ENCODE results near the gene ADAMTS17. TPM values are rescaled to one million over a fixed set of nuclear protein-coding genes. Genes with fewer than 3 reads are reported as not detected.

The ADAMTS17 gene
- total RNA-seq, 1 experiment from 2014 or later, result 4.2 TPM

DNA sequence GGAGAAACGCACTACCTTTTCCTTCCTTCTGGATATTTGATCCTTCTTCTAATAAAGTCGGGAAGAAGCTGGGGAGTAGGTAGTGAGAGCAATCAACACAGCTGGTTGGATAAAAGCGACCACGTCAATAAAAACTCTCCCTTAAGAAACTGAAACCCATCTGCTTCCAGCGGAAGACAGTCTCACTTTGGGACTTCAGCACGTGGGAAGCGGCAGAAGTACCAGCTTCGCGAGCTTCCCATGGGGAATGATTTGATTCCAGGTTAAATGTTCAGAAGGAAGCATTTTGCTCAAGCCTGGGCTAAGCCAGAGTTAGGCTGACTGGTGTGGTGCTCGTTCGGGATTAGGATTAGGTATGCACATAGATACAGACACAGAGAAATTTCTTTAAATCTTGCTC lies 346.2 kb downstream of the ADAMTS17 start (continued):
- TF ChIP-seq, protein P1, sequence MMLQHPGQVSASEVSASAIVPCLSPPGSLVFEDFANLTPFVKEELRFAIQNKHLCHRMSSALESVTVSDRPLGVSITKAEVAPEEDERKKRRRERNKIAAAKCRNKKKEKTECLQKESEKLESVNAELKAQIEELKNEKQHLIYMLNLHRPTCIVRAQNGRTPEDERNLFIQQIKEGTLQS (IDR thresholded peaks at IDR 0.05), result no peak

DNA sequence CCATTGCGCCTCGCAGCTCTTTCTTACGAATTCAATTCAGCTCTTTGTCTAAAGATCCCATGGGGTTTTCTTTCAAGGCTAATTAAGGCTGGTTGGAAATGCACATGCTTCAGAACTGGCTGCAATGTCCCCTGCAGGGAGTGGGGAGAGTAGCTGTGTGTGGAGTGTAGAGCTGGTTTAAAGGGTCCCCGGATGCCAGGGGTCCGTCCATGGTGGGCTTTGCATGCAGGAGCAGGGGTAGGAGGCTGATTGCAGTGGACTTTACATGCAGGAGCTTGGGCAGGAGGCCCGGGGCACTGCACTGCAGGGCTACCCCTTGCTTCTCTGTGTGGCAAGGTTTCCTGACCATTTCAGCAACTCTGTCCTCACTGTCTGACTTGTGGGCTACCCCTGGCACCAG lies 346.9 kb downstream of the ADAMTS17 start:
- H3K9me3 ChIP-seq (ENCODE audit: control insufficient read depth in 1 of 2, insufficient read depth in 1 of 2, low read depth in 1 of 2, low read length in 2 of 2), result no peaks in the 10 kb centered on the region
- DNase-seq (ENCODE audit: low read depth, low spot score) (no peak), ATAC-seq (no peak)
- H3K36me3 ChIP-seq (ENCODE audit: control insufficient read depth in 1 of 2, insufficient read depth in 2 of 2, low read length in 2 of 2), result no peaks in the 10 kb centered on the region
- H3K9ac ChIP-seq (ENCODE audit: low read length), result no peak overlapping the region
- no peaks in the 10 kb centered on the region for H3K27me3 ChIP-seq (ENCODE audit: insufficient read depth, low read length)
- ChIA-PET POLR2A (no interaction called here), CTCF (no interaction called here), RAD21 (ENCODE audit: low non-redundant PET in 1 of 2, low total read pairs in 2 of 2, uncharacterized antibody in 2 of 2, unreplicated experiment in 2 of 2) (no interaction called here)
- no peak overlapping the region for H2AFZ ChIP-seq (ENCODE audit: low read depth, low read length, poor library complexity, severe bottlenecking)
- H3K27ac ChIP-seq (ENCODE audit: low read depth, low read length), result no peak overlapping the region
- H3K4me1 ChIP-seq (ENCODE audit: control insufficient read depth in 1 of 2, insufficient read depth in 2 of 2, low read length in 2 of 2), result no peaks in the 10 kb centered on the region; a peak in 1 of 4 replicates
- no peaks in the 10 kb centered on the region for H3K79me2 ChIP-seq (ENCODE audit: insufficient read depth, low read length)
- BruUV-seq (replicated peaks), result no TSS peak
- TF ChIP-seq SIN3A (IDR thresholded peaks at IDR 0.05; ENCODE audit: low read depth), result no peak
- no peak for TF ChIP-seq SRF (IDR thresholded peaks at IDR 0.05; ENCODE audit: low read depth)
- TF ChIP-seq EZH2phosphoT487 (IDR thresholded peaks at IDR 0.05; ENCODE audit: borderline replicate concordance), result no peak
- TF ChIP-seq, protein P2, sequence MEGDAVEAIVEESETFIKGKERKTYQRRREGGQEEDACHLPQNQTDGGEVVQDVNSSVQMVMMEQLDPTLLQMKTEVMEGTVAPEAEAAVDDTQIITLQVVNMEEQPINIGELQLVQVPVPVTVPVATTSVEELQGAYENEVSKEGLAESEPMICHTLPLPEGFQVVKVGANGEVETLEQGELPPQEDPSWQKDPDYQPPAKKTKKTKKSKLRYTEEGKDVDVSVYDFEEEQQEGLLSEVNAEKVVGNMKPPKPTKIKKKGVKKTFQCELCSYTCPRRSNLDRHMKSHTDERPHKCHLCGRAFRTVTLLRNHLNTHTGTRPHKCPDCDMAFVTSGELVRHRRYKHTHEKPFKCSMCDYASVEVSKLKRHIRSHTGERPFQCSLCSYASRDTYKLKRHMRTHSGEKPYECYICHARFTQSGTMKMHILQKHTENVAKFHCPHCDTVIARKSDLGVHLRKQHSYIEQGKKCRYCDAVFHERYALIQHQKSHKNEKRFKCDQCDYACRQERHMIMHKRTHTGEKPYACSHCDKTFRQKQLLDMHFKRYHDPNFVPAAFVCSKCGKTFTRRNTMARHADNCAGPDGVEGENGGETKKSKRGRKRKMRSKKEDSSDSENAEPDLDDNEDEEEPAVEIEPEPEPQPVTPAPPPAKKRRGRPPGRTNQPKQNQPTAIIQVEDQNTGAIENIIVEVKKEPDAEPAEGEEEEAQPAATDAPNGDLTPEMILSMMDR (IDR thresholded peaks at IDR 0.05 in 2 of 3, conservative IDR thresholded peaks at IDR 0.05 in 1 of 3; ENCODE audit: borderline replicate concordance in 1 of 3, insufficient read depth in 1 of 3, low read depth in 2 of 3, low read length in 2 of 3), result no peak
- TF ChIP-seq, protein P3, sequence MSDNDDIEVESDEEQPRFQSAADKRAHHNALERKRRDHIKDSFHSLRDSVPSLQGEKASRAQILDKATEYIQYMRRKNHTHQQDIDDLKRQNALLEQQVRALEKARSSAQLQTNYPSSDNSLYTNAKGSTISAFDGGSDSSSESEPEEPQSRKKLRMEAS (IDR thresholded peaks at IDR 0.05), result no peak
- TF ChIP-seq SP1 (IDR thresholded peaks at IDR 0.05; ENCODE audit: low read depth), result no peak
- TF ChIP-seq JUND (IDR thresholded peaks at IDR 0.05), result no peak
- TF ChIP-seq POLR2AphosphoS5 (IDR thresholded peaks at IDR 0.05; ENCODE audit: low read depth, low read length), result no peak
- no peak for TF ChIP-seq EGR1 (IDR thresholded peaks at IDR 0.05; ENCODE audit: low read depth)
- no peak for TF ChIP-seq FOSL1 (IDR thresholded peaks at IDR 0.05; ENCODE audit: low read depth)
- no peak for TF ChIP-seq YY1 (IDR thresholded peaks at IDR 0.05; ENCODE audit: extremely low read depth, insufficient replicate concordance, low read depth, low read length)
- intact Hi-C loops (cut with micrococcal nuclease), result no loop called here
- no peaks in the 10 kb centered on the region for H4K20me1 ChIP-seq (ENCODE audit: insufficient read depth)
- H3K4me3 ChIP-seq (replicated peaks in 1 of 2; ENCODE audit: low read depth in 1 of 2, low read length in 2 of 2), result no peak overlapping the region
- H3K9me2 ChIP-seq (ENCODE audit: insufficient read depth), result no peaks in the 10 kb centered on the region
- H3K4me2 ChIP-seq (ENCODE audit: low read length), result no peak overlapping the region

Measured in HCT116 (cell line).